ENCODE results near the gene PDE6A.

Gene PDE6A

GRCh38 chr5:149838881-149839739 is 105.5 kb downstream of the PDE6A start:
- DNase-seq (ENCODE audit: low spot score), result no peak

GRCh38 chr5:149837680-149838269 is 106.8 kb downstream of the PDE6A start:
- peak; percentile 42 for DNase-seq (ENCODE audit: low spot score)

GRCh38 chr5:149836451-149837139 is 108.0 kb downstream of the PDE6A start:
- DNase-seq (ENCODE audit: low spot score), result no peak

- peak; percentile 83 for DNase-seq (ENCODE audit: low spot score)
Observed at GRCh38 chr5:149834246-149834855, 110.2 kb downstream of the PDE6A start.

GRCh38 chr5:149833116-149833827 is 111.3 kb downstream of the PDE6A start:
- DNase-seq (ENCODE audit: low spot score), result no peak

GRCh38 chr5:149832636-149833035 is 112.0 kb downstream of the PDE6A start:
- DNase-seq (ENCODE audit: low spot score), result no peak

GRCh38 chr5:149831492-149831891 is 113.1 kb downstream of the PDE6A start:
- peak; percentile 15 for DNase-seq (ENCODE audit: low spot score)

GRCh38 chr5:149830579-149830978 is 114.0 kb downstream of the PDE6A start:
- DNase-seq (ENCODE audit: low spot score), result no peak

- DNase-seq (ENCODE audit: low spot score), result peak; percentile 60
Observed at GRCh38 chr5:149829954-149830353, 114.6 kb downstream of the PDE6A start.

- peak; percentile 90 for DNase-seq (ENCODE audit: low spot score)
Observed at GRCh38 chr5:149828161-149829011, 116.2 kb downstream of the PDE6A start.

GRCh38 chr5:149827546-149827945 is 117.0 kb downstream of the PDE6A start:
- no peak for DNase-seq (ENCODE audit: low spot score)

- DNase-seq (ENCODE audit: low spot score), result no peak
Observed at GRCh38 chr5:149827086-149827485, 117.5 kb downstream of the PDE6A start.

GRCh38 chr5:149826574-149826973 is 118.0 kb downstream of the PDE6A start:
- no peak for DNase-seq (ENCODE audit: low spot score)

GRCh38 chr5:149824846-149825245 is 119.7 kb downstream of the PDE6A start:
- DNase-seq (ENCODE audit: low spot score), result no peak

- no peak for DNase-seq (ENCODE audit: low spot score)
Observed at GRCh38 chr5:149824120-149824519, 120.5 kb downstream of the PDE6A start.

- no peak for DNase-seq (ENCODE audit: low spot score)
Observed at GRCh38 chr5:149823375-149823774, 121.2 kb downstream of the PDE6A start.

- DNase-seq (ENCODE audit: low spot score), result no peak
Observed at GRCh38 chr5:149822301-149822700, 122.3 kb downstream of the PDE6A start.

GRCh38 chr5:149820536-149821510 is 123.8 kb downstream of the PDE6A start:
- DNase-seq (ENCODE audit: low spot score), result no peak

- no peak for DNase-seq (ENCODE audit: low spot score)
Observed at GRCh38 chr5:149820012-149820411, 124.6 kb downstream of the PDE6A start.

- DNase-seq (ENCODE audit: low spot score), result no peak
Observed at GRCh38 chr5:149818116-149818515, 126.5 kb downstream of the PDE6A start.
